Gastrocnemius medialis (tissue), 4 donors: ENCODE measurements around the gene TNS4. TPM values are rescaled to one million over a fixed set of nuclear protein-coding genes. Genes with fewer than 3 reads are reported as not detected.
A peak's percentile ranks its signal among the peaks of the same experiment; 100 is the strongest.

Experiments
- ATAC-seq, 2 donors: fragments of 150-250 bp; one replicate each; pipeline ENCODE4 v1.9.1; 2016
- DNase-seq, 2 donors: peaks; one replicate each; pipeline ENCODE4 v3.0.0-alpha.2; 2019
- H3K27ac ChIP-seq, 4 donors: fragments of 200-600 bp; sonication (generic); 1 replicate in 1 of 4; 2 replicates in 3 of 4; pipeline ENCODE4 v1.5.1; 2016 to 2018; ENCODE audit warnings: mild to moderate bottlenecking in 2 of 4, moderate library complexity in 1 of 4
- H3K27me3 ChIP-seq, 3 donors: fragments of 200-600 bp; sonication (generic) in 2 of 3; 1 replicate in 1 of 3; 2 replicates in 2 of 3; pipeline versions ENCODE4 v1.5.1 to v1.6.0; 2016 to 2019; ENCODE audit warnings: mild to moderate bottlenecking in 1 of 3, moderate library complexity in 1 of 3
- H3K36me3 ChIP-seq, 2 donors: fragments of 200-600 bp; sonication (generic) in 1 of 2; one replicate each; pipeline ENCODE4 v1.5.1; 2017 to 2018
- H3K4me1 ChIP-seq, 2 donors: fragments of 200-600 bp; sonication (generic) in 1 of 2; one replicate each; pipeline ENCODE4 v1.5.1; 2016 to 2017; ENCODE audit warnings: mild to moderate bottlenecking in 2 of 2
- H3K4me3 ChIP-seq, 4 donors: fragments of 200-600 bp; sonication (generic) in 3 of 4; 1 replicate in 1 of 4; 2 replicates in 3 of 4; pipeline ENCODE4 v1.5.1; 2016 to 2019; ENCODE audit warnings: mild to moderate bottlenecking in 2 of 4
- H3K9me3 ChIP-seq, 3 donors: fragments of 200-600 bp; sonication (generic) in 2 of 3; 1 replicate in 1 of 3; 2 replicates in 2 of 3; pipeline ENCODE4 v1.5.1; 2016 to 2019
- POLR2A ChIP-seq, 2 donors: fragments of 450-650 bp; IDR thresholded peaks; one replicate each; pipeline ENCODE4 v1.6.1; 2017; ENCODE audit warnings: antibody characterized with exemption in 2 of 2, mild to moderate bottlenecking in 2 of 2, moderate library complexity in 2 of 2
- in situ Hi-C, 4 donors: fragments of 200-750 bp; cut with MboI; loops; one replicate each; pipeline versions ENCODE4 v1.15.0 to v1.8.0; 2017; ENCODE audit warnings: low sequenced_read_pairs in 4 of 4
- intact Hi-C: fragments of 100-400 bp; cut with DNase I; formaldehyde crosslinking; loops from one replicate; pipeline ENCODE4 v1.15.1; 2023; ENCODE audit warnings: low total_unique reads
- total RNA-seq, 4 donors: library from RNA; depleted of rRNA; stranded (reverse); fragments of >200 nt; gene quantifications; one replicate each; pipeline versions ENCODE4 v1.1.0 to v1.2.3, GENCODE V29; 2016
- TF ChIP-seq, protein P1 (sequence below), 5 experiments: fragments of 450-650 bp in 3 of 5; fragments of 200-600 bp in 2 of 5; sonication (generic) in 2 of 5; IDR thresholded peaks in 4 of 5; conservative IDR thresholded peaks in 1 of 5; 1 replicate in 4 of 5; 2 replicates in 1 of 5; pipeline ENCODE4 v1.5.1; 2016 to 2019; ENCODE audit warnings: antibody characterized with exemption in 5 of 5, mild to moderate bottlenecking in 3 of 5, moderate library complexity in 3 of 5

TNS4 gene, protein sequence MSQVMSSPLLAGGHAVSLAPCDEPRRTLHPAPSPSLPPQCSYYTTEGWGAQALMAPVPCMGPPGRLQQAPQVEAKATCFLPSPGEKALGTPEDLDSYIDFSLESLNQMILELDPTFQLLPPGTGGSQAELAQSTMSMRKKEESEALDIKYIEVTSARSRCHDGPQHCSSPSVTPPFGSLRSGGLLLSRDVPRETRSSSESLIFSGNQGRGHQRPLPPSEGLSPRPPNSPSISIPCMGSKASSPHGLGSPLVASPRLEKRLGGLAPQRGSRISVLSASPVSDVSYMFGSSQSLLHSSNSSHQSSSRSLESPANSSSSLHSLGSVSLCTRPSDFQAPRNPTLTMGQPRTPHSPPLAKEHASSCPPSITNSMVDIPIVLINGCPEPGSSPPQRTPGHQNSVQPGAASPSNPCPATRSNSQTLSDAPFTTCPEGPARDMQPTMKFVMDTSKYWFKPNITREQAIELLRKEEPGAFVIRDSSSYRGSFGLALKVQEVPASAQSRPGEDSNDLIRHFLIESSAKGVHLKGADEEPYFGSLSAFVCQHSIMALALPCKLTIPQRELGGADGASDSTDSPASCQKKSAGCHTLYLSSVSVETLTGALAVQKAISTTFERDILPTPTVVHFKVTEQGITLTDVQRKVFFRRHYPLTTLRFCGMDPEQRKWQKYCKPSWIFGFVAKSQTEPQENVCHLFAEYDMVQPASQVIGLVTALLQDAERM
- under 1 TPM in 1 of 4 donors, not detected in 3; 0.18 TPM for total RNA-seq

DNA sequence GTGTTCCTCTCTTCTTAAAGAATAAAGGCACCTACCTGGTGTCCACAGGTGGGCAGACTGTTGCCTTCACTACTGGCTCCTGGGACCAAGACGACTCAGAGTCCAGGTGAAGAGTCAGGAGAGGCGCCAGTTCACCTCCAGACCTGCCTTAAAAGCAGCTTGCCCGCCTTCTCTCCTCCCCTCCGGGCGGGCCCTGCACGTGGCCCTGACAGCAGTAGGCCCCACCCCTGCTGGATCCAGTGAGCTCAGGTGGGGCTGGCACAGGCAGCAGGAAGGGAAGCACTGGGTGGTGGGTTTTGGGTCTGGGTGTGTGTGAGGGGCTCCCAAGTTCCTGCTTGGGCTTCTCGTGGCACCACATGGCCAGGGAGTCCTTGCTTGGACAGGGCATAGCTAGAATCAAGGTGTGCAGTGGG lies at the start of gene TNS4:
Gene TNS4, minus strand, starts transcription at position 125 of the 413 bp plus-strand sequence. CDS start 5,198 bp downstream, outside the sequence.
- peak in 1 of 2 donors; percentile 9 for DNase-seq
- Histone ChIP-seq H3K4me1 (peaks cover 16 to 18% of the 10 kb centered on the region in 2 donors), H3K4me3 (no peak within 1 kb of the TSS), H3K9me3 (no peaks in the 10 kb centered on the region), H3K27ac (peak within 1 kb of the TSS in 2 of 4 donors; percentile 55 to 70), H3K27me3 (no peaks in the 10 kb centered on the region), H3K36me3 (no peaks in the 10 kb centered on the region)
- in situ Hi-C loops (no loop called here), intact Hi-C loops (no loop called here)
- no peak for ATAC-seq
- no peak for TF ChIP-seq POLR2A (IDR thresholded peaks at IDR 0.05)
- TF ChIP-seq, protein P1, sequence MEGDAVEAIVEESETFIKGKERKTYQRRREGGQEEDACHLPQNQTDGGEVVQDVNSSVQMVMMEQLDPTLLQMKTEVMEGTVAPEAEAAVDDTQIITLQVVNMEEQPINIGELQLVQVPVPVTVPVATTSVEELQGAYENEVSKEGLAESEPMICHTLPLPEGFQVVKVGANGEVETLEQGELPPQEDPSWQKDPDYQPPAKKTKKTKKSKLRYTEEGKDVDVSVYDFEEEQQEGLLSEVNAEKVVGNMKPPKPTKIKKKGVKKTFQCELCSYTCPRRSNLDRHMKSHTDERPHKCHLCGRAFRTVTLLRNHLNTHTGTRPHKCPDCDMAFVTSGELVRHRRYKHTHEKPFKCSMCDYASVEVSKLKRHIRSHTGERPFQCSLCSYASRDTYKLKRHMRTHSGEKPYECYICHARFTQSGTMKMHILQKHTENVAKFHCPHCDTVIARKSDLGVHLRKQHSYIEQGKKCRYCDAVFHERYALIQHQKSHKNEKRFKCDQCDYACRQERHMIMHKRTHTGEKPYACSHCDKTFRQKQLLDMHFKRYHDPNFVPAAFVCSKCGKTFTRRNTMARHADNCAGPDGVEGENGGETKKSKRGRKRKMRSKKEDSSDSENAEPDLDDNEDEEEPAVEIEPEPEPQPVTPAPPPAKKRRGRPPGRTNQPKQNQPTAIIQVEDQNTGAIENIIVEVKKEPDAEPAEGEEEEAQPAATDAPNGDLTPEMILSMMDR (IDR thresholded peaks at IDR 0.05 in 4 of 5, conservative IDR thresholded peaks at IDR 0.05 in 1 of 5), result no peak

DNA sequence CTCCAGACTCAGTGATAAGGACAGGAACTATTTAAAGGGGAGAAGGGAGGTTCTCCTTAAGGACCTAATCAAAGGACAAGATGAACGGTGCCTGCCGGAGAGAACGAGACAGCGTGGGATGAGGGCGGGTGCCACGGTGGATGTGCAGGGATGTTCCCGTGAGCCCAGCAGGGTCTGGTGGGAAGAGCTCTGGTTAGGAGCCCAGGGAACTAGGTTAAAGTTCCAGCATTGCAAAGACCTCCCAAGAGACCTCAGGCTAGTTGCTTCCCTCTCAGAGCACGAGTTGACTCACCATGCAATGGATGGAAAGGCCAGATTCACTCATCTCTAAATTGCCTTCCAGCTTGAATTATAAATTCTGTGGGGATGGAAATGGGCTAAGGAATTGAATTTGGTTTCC lies 49.2 kb upstream of the TNS4 start:
- no peak overlapping the region for H3K4me3 ChIP-seq
- intact Hi-C loops, result loop anchor here (10.0 kb wide), 1 partner anchor 256 kb away; no protein-coding TSS in a partner anchor
- no peak for TF ChIP-seq POLR2A (IDR thresholded peaks at IDR 0.05)
- TF ChIP-seq, protein P1 (IDR thresholded peaks at IDR 0.05 in 4 of 5, conservative IDR thresholded peaks at IDR 0.05 in 1 of 5), result no peak
- peaks cover 56 to 61% of the 10 kb centered on the region in 2 donors for H3K4me1 ChIP-seq
- in situ Hi-C loops, result no loop called here
- no peaks in the 10 kb centered on the region for H3K27me3 ChIP-seq
- DNase-seq, result peak; percentile 33 to 62
- peak; percentile 57 to 59 for ATAC-seq
- H3K36me3 ChIP-seq, result no peaks in the 10 kb centered on the region
- no peaks in the 10 kb centered on the region for H3K9me3 ChIP-seq
- peak overlapping the region; percentile 73 to 82 (median 76) for H3K27ac ChIP-seq

DNA sequence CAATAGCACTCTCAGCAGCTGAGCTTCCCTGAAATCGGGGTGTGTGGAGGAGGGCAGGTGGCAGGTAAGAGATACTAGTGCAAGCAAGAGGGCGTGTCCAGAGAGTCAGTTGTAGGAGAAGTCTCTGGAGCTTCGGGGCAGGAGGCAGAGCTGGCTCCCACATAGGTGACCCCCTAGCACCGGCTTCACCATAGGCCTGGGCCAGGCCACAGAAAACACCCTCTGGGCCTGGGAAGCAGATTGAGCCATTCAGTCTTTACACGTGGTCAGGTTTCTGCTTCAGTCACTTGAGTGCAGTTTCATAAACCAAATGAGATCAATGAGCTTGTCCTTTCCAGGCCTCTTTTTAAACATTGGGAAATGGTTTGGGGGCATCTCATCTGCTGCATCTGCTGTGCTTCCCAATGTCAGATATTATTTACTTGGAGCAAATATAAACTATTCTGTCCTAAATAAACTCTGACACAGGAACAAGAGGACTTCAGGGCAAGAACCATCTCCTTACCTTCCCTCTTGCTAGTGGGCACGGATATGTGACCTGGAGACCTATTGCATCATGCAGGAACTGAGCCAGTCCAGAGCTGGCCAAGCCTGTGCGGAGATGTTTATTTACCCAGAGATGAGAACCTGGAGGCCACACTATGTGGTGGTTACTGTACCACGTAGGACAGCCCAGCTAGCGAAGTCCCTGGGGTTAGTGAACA lies 47.7 kb upstream of the TNS4 start:
- Histone ChIP-seq H3K9me3 (no peaks in the 10 kb centered on the region), H3K27me3 (no peaks in the 10 kb centered on the region), H3K36me3 (no peaks in the 10 kb centered on the region), H3K4me3 (no peak overlapping the region), H3K4me1 (peaks cover 53 to 60% of the 10 kb centered on the region in 2 donors), H3K27ac (peak overlapping the region; percentile 73 to 82 (median 76))
- DNase-seq (peak in 1 of 2 donors; percentile 62), ATAC-seq (peak; percentile 39 to 48)
- in situ Hi-C loops, result loop anchor here in 1 of 4 donors (25.0 kb wide), 1 partner anchor 112 kb away; the partner anchor contains the start of gene IGFBP4
- TF ChIP-seq, protein P1 (IDR thresholded peaks at IDR 0.05 in 4 of 5, conservative IDR thresholded peaks at IDR 0.05 in 1 of 5), result no peak
- no peak for TF ChIP-seq POLR2A (IDR thresholded peaks at IDR 0.05)
- intact Hi-C loops, result no loop called here

DNA sequence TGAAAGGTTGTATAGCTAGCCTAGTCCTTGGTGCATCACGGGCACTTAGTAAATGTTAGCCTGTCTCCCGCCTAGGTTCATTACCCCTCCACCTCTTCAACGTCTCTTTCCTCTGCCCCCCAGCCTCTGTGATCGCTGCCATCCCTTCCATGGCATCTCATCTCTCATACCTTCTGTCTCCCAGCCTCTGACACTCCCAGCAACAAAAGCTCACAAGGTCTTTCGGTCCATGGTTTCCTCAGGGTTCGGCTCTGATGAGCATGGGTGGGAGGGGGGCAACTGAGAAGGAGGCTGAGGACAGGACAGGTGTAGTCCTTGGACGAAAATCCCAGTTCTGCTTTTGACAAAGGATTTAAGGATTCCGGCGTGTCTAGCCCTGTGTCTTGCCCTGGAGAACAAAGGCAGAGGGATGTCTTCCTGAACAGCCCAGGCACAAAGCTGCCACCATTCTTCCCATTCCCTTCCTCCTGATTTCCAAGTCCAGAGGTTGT lies 47.1 kb upstream of the TNS4 start:
- Histone ChIP-seq H3K27ac (peak overlapping the region; percentile 73 to 82 (median 76)), H3K4me3 (no peak overlapping the region), H3K36me3 (no peaks in the 10 kb centered on the region), H3K27me3 (no peaks in the 10 kb centered on the region), H3K4me1 (peaks cover 47 to 60% of the 10 kb centered on the region in 2 donors), H3K9me3 (no peaks in the 10 kb centered on the region)
- in situ Hi-C loops (loop anchor here in 1 of 4 donors (25.0 kb wide), 1 partner anchor 111 kb away; the partner anchor contains the start of gene IGFBP4), intact Hi-C loops (no loop called here)
- TF ChIP-seq, protein P1 (IDR thresholded peaks at IDR 0.05 in 4 of 5, conservative IDR thresholded peaks at IDR 0.05 in 1 of 5), result no peak
- TF ChIP-seq POLR2A (IDR thresholded peaks at IDR 0.05), result no peak
- ATAC-seq (no peak), DNase-seq (no peak)
